ENCODE measurements around the gene KRTCAP2. TPM values are rescaled to one million over a fixed set of nuclear protein-coding genes. Genes with fewer than 3 reads are reported as not detected.

KRTCAP2 gene
- total RNA-seq, 4 donors from 2014 or later = 48.6 to 109 (median 97.6) TPM

GRCh38 chr1:155127105-155127966 lies 45.8 kb downstream of the KRTCAP2 start, which contains the start of gene EFNA1:
EFNA1 (plus strand) TSS chr1:155127876; CDS start chr1:155127978, 102 bp downstream.
- TF ChIP-seq POLR2A (IDR thresholded peaks at IDR 0.05) (peak in 1 of 2 donors; percentile 29), CTCF (IDR thresholded peaks at IDR 0.05) (peak in 1 of 3 donors; percentile 9)
- peak; percentile 61 to 93 for DNase-seq (ENCODE audit: low spot score in 2 of 2)
- intact Hi-C loops (cut with DNase I; ENCODE audit: low total_unique reads) = no loop called here
- H3K4me3 ChIP-seq (ENCODE audit: low read depth, poor library complexity, severe bottlenecking) = peak within 1 kb of the TSS; percentile 84
- 0% methylated on average over 42 to 44 of the region's 76 CpGs for WGBS, 2 donors

DNA sequence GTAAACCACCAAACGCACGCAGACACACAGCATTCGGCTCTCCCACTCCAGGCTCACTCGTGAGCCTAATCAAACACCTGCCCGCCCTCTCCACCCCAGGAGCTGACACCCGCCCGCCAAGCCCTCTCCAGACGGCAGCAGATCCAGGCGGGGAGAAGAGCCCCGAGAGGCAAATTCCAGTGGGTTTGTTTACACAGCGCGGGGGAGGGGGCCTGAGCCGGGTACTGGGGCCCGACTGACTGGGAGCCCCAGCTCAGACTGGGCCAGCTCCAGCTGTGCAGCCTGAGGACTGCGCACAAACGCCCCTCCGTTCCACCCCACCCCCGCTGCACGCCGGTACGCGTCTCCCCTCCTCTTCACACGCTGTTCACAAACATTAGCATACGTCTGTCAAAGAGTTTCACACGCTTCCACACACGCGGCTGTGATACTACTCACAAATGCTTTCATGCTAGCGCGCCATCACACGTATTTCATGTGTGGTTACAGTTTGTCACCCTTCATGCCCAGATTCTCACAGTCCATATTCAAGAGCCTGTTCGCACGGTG lies 46.5 kb downstream of the KRTCAP2 start:
- DNase-seq (ENCODE audit: low spot score in 2 of 2) = peak in 1 of 2 donors; percentile 91
- peak overlapping the region; percentile 84 for H3K4me3 ChIP-seq (ENCODE audit: low read depth, poor library complexity, severe bottlenecking)
- 4 to 9% methylated on average over 26 to 30 of the region's 32 CpGs for WGBS, 2 donors
- TF ChIP-seq POLR2A (IDR thresholded peaks at IDR 0.05) (no peak), CTCF (IDR thresholded peaks at IDR 0.05) (no peak)
- intact Hi-C loops (cut with DNase I; ENCODE audit: low total_unique reads) = no loop called here

- DNase-seq (ENCODE audit: low spot score in 2 of 2) = peak in 1 of 2 donors; percentile 92
- intact Hi-C loops (cut with DNase I; ENCODE audit: low total_unique reads) = no loop called here
- no peak for TF ChIP-seq POLR2A (IDR thresholded peaks at IDR 0.05)
- TF ChIP-seq CTCF (IDR thresholded peaks at IDR 0.05) = no peak
- H3K4me3 ChIP-seq (ENCODE audit: low read depth, poor library complexity, severe bottlenecking) = no peak overlapping the region
- WGBS, 2 donors = 9 to 10% methylated on average over 26 to 49 of the region's 53 CpGs
Observed at GRCh38 chr1:155125946-155126555, 47.1 kb downstream of the KRTCAP2 start.

DNA sequence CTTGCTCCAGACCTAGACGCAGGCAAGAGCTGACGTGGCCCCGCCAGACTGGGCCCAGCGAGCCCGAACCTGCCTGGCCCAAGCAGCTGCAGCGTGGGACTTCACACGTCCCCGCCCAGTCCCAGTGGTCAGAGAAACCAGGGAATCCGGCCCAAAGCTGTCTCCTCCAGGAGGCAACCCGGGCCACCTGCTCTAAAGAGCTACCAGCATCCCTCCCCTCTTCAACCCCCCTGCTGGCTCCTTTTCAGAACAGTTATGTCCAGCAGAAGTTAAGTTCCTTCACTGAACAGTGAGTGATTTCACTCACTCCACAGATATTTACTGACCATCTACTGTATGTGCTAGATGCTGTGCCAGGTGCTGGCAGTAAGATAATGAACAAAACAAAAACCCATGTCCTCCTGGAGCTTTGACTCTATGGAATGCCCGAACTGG lies 47.6 kb downstream of the KRTCAP2 start:
- 43 to 63% methylated on average over 4 to 7 of the region's 11 CpGs for WGBS, 2 donors

More for the DNA sequence above, 47.6 kb downstream of the KRTCAP2 start:
- TF ChIP-seq POLR2A (IDR thresholded peaks at IDR 0.05) = no peak
- TF ChIP-seq CTCF (IDR thresholded peaks at IDR 0.05) = no peak
- intact Hi-C loops (cut with DNase I; ENCODE audit: low total_unique reads) = no loop called here
- DNase-seq (ENCODE audit: low spot score in 2 of 2) = no peak
- no peak overlapping the region for H3K4me3 ChIP-seq (ENCODE audit: low read depth, poor library complexity, severe bottlenecking)

Measured in lower leg skin (tissue), 4 donors.